Transverse colon (tissue), 4 donors: Measurements from ENCODE around the gene MRGPRE.

Source experiments
- POLR2A ChIP-seq: fragments of 450-650 bp; IDR thresholded peaks from one replicate; pipeline ENCODE4 v1.6.1; 2016; ENCODE audit warnings: antibody characterized with exemption, mild to moderate bottlenecking, moderate library complexity
- POLR2AphosphoS5 ChIP-seq, 3 donors: sonication (generic); formaldehyde crosslinking; IDR thresholded peaks; one replicate each; pipeline ENCODE4 v1.6.1; 2016; ENCODE audit warnings: antibody characterized with exemption in 3 of 3
- TF ChIP-seq, protein P1 (sequence below), 5 experiments: fragments of 200-600 bp in 3 of 5; fragments of 450-650 bp in 2 of 5; sonication (generic) in 3 of 5; IDR thresholded peaks; 1 replicate in 2 of 5; 2 replicates in 3 of 5; pipeline ENCODE4 v1.5.1; 2016 to 2017; ENCODE audit warnings: antibody characterized with exemption in 5 of 5, inconsistent platforms in 3 of 5, mild to moderate bottlenecking in 2 of 5, moderate library complexity in 1 of 5

DNA sequence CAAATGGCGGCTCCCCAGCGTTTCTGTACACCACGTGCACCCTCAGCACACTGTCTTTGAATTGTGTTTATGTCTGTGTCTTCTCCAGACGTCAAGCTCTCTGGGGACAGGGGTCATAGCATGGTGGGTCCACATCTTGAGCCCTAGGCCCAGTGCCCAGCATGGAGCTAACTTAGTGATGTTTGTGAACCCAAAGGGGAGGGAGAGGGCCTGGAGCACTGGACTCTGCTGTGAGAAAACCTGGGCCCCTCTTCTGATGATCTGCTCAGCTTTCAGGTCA lies 17.9 kb downstream of the MRGPRE start:
- TF ChIP-seq POLR2AphosphoS5 (IDR thresholded peaks at IDR 0.05) (no peak), POLR2A (no peak)
- TF ChIP-seq, protein P1, sequence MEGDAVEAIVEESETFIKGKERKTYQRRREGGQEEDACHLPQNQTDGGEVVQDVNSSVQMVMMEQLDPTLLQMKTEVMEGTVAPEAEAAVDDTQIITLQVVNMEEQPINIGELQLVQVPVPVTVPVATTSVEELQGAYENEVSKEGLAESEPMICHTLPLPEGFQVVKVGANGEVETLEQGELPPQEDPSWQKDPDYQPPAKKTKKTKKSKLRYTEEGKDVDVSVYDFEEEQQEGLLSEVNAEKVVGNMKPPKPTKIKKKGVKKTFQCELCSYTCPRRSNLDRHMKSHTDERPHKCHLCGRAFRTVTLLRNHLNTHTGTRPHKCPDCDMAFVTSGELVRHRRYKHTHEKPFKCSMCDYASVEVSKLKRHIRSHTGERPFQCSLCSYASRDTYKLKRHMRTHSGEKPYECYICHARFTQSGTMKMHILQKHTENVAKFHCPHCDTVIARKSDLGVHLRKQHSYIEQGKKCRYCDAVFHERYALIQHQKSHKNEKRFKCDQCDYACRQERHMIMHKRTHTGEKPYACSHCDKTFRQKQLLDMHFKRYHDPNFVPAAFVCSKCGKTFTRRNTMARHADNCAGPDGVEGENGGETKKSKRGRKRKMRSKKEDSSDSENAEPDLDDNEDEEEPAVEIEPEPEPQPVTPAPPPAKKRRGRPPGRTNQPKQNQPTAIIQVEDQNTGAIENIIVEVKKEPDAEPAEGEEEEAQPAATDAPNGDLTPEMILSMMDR (IDR thresholded peaks at IDR 0.05), result no peak
